Measurements from ENCODE around the gene EPHB2. TPM values are rescaled to one million over a fixed set of nuclear protein-coding genes. Genes with fewer than 3 reads are reported as not detected.
"Not testable (repeated sequence)": the region's sequence is repeated elsewhere in the genome, so short reads cannot be mapped to it uniquely, and the experiment has no call there.

The EPHB2 gene
- total RNA-seq, 2 donors from 2014 or later, result 34.0 to 50.7 TPM

DNA sequence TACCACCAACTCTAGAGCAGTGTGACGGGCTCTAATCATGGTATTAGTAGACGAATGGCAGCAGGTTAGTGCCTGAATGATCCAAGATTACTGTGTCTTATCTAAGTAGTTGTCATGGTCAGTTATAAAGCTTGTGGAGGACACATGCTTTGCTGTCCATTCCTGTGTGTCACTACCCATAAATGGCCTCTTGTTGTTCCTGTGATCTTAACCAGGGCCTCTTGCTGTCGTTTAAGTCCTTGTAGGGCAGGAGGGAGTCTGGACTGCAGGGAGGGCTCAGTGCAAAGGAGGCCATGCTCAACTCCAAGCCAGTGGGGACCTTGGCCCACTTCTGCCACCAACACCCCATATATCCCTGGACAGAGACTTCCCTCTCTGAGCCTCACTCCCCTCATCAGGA, 130.5 kb downstream of the EPHB2 start:
- WGBS, 2 experiments (ENCODE audit: insufficient coverage in 1 of 2, insufficient read length in 1 of 2), result 89% methylated on average over 2 to 3 of the region's 3 CpGs
- no peak for DNase-seq
- H3K9me3 Mint-ChIP-seq, result no peaks in the 10 kb centered on the region
- peaks cover 2% of the 10 kb centered on the region for H3K27me3 Mint-ChIP-seq (ENCODE audit: insufficient read depth)
- Histone ChIP-seq H3K27ac (ENCODE audit: low read depth, low read length) (no peak overlapping the region), H3K27me3 (ENCODE audit: control insufficient read depth, insufficient read depth, low read length, poor library complexity, severe bottlenecking) (no peaks in the 10 kb centered on the region), H3K4me3 (ENCODE audit: low read length) (no peak overlapping the region), H3K4me1 (ENCODE audit: control insufficient read depth, insufficient read depth, low read length) (no peaks in the 10 kb centered on the region), H3K9me3 (ENCODE audit: control insufficient read depth, low read length) (no peaks in the 10 kb centered on the region), H3K9ac (ENCODE audit: extremely low read depth, low read length, poor library complexity, severe bottlenecking) (no peak overlapping the region), H3K36me3 (ENCODE audit: control insufficient read depth, insufficient read depth, low read length) (no peaks in the 10 kb centered on the region)
- H3K36me3 Mint-ChIP-seq (ENCODE audit: low read depth), result no peaks in the 10 kb centered on the region
- peaks cover 3% of the 10 kb centered on the region for H3K4me1 Mint-ChIP-seq
- TF ChIP-seq, protein P1, sequence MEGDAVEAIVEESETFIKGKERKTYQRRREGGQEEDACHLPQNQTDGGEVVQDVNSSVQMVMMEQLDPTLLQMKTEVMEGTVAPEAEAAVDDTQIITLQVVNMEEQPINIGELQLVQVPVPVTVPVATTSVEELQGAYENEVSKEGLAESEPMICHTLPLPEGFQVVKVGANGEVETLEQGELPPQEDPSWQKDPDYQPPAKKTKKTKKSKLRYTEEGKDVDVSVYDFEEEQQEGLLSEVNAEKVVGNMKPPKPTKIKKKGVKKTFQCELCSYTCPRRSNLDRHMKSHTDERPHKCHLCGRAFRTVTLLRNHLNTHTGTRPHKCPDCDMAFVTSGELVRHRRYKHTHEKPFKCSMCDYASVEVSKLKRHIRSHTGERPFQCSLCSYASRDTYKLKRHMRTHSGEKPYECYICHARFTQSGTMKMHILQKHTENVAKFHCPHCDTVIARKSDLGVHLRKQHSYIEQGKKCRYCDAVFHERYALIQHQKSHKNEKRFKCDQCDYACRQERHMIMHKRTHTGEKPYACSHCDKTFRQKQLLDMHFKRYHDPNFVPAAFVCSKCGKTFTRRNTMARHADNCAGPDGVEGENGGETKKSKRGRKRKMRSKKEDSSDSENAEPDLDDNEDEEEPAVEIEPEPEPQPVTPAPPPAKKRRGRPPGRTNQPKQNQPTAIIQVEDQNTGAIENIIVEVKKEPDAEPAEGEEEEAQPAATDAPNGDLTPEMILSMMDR (conservative IDR thresholded peaks at IDR 0.05), result no peak
- H3K4me3 Mint-ChIP-seq, result no peak overlapping the region
- no peak overlapping the region for H3K27ac Mint-ChIP-seq

DNA sequence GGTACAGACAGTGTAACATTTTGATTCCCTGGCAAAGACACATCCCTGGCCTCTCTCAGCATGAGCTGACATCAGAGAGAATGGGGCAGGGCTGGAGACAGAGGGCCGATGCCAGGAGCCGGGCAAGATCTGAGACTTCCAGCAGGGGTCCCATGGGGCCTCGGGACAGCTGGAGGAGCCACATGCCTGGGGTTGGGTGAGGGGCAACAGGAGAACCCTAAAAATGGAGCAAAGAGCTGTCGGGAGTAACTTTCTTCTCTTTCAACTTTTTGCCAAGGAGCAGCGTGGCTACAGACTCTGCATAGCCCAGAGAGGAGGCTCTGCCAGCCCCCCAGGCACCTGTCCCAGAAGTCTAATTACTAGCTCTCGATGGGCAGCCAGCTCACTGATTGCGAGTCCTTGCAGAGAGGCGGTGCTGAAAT, 131.2 kb downstream of the EPHB2 start:
- Mint-ChIP-seq H3K27ac (no peak overlapping the region), H3K9me3 (no peaks in the 10 kb centered on the region)
- H3K9me3 ChIP-seq (ENCODE audit: control insufficient read depth, low read length), result no peaks in the 10 kb centered on the region

DNA sequence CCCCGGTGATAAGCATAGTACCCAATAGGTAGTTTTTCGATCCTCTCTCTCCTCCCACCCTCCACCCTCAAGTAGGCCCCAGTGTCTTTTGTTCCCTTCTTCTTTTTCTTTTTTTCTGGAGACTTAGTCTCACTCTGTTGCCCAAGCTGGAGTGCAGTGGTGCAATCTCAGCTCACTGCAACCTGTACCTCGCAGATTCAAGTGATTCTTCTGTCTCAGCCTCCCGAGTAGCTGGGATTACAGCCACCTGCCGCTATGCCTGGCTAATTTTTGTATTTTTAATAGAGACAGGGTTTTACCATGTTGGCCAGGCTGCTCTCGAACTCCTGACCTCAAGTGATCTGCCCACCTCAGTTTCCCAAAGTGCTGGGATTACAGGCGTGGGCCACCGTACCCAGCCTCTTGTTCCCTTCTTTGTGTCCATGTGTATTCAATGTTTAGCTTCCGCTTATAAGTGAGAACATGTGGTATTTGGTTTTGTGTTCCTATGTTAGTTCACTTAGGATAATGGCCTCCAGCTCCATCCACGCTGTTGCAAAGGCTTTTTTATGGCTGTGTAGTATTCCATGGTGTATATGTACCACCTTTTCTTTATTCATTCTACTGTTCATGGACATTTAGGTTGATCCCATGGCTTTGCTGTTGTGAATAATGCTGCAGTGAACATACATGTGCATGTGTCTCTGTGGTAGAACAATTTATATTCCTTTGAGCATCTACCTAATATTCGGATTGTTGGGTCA, 133.0 kb downstream of the EPHB2 start:
- H3K4me1 ChIP-seq (ENCODE audit: control insufficient read depth, insufficient read depth, low read length); H3K27ac Mint-ChIP-seq; DNase-seq; H3K4me3 Mint-ChIP-seq; H3K36me3 ChIP-seq (ENCODE audit: control insufficient read depth, insufficient read depth, low read length); H3K36me3 Mint-ChIP-seq (ENCODE audit: low read depth); H3K4me1 Mint-ChIP-seq; H3K27ac ChIP-seq (ENCODE audit: low read depth, low read length); H3K9me3 Mint-ChIP-seq; H3K9me3 ChIP-seq (ENCODE audit: control insufficient read depth, low read length); H3K9ac ChIP-seq (ENCODE audit: extremely low read depth, low read length, poor library complexity, severe bottlenecking); H3K27me3 ChIP-seq (ENCODE audit: control insufficient read depth, insufficient read depth, low read length, poor library complexity, severe bottlenecking); H3K4me3 ChIP-seq (ENCODE audit: low read length); H3K27me3 Mint-ChIP-seq (ENCODE audit: insufficient read depth): not testable (repeated sequence)
- WGBS, 2 experiments (ENCODE audit: insufficient coverage in 1 of 2, insufficient read length in 1 of 2), result 91 to 97% methylated on average over 7 to 11 of the region's 11 CpGs

More for the DNA sequence above, 131.2 kb downstream of the EPHB2 start:
- no peak overlapping the region for H3K27ac ChIP-seq (ENCODE audit: low read depth, low read length)
- no peaks in the 10 kb centered on the region for H3K36me3 ChIP-seq (ENCODE audit: control insufficient read depth, insufficient read depth, low read length)
- Mint-ChIP-seq H3K36me3 (ENCODE audit: low read depth) (no peaks in the 10 kb centered on the region), H3K4me1 (peaks cover 3% of the 10 kb centered on the region), H3K4me3 (no peak overlapping the region), H3K27me3 (ENCODE audit: insufficient read depth) (peaks cover 2% of the 10 kb centered on the region)
- TF ChIP-seq, protein P1 (conservative IDR thresholded peaks at IDR 0.05), result peak; percentile 12
- 78 to 87% methylated on average over 7 to 8 of the region's 8 CpGs for WGBS, 2 experiments (ENCODE audit: insufficient coverage in 1 of 2, insufficient read length in 1 of 2)
- H3K4me1 ChIP-seq (ENCODE audit: control insufficient read depth, insufficient read depth, low read length), result no peaks in the 10 kb centered on the region
- no peak overlapping the region for H3K9ac ChIP-seq (ENCODE audit: extremely low read depth, low read length, poor library complexity, severe bottlenecking)
- no peaks in the 10 kb centered on the region for H3K27me3 ChIP-seq (ENCODE audit: control insufficient read depth, insufficient read depth, low read length, poor library complexity, severe bottlenecking)
- no peak overlapping the region for H3K4me3 ChIP-seq (ENCODE audit: low read length)
- DNase-seq, result no peak
